ENCODE data around the gene HMCN2.

HMCN2 gene

GRCh38 chr9:130295431-130295830 is 29.9 kb downstream of the HMCN2 start:
- no peak for DNase-seq (ENCODE audit: extremely low read depth, low read depth)
- TF ChIP-seq CTCF (IDR thresholded peaks at IDR 0.05; ENCODE audit: low read depth, low read length): no peak

DNA sequence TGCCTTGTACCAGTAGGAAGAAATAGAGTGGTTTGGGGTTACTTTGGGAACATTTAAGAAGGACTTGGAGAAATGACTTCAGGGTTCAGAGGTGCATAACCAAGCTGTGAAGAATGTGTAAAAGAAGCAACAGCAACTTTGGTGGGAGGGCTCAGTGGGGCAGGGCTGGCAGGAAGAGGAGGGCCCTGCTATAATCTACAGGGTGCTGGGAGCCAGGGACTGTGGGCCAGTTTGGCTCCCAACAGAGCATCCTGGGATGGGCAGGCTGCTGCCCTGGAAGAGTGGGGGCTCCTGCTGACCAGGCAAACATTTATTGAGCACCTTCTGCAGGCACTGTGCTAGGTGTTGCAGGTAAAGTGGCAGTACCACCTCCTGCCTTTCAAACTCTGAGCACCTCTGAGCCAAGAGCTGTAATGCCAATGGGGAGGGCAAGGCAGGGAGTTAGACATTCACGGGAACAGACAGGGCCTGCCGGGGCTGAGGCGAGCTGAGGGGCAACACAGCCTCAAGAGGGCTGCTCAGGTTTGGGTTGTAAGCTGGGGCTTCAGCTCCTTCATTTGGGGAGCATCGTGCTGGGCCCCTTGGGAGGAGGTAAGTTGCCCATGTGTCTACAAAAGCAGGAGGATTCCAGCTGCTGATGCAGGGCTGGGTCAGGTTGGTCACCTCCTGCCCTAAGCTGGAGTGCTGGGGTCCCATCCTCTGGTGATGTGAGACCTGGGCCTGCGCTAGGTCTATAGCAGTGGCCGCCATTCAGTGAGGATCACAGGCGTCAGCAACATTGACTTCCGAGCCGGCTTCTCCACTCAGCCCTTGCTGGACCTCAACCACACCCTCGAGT is 30.6 kb downstream of the HMCN2 start:
- no peak for TF ChIP-seq CTCF (IDR thresholded peaks at IDR 0.05; ENCODE audit: low read depth, low read length)

GRCh38 chr9:130296783-130297055 is 31.2 kb downstream of the HMCN2 start:
- no peak for TF ChIP-seq CTCF (IDR thresholded peaks at IDR 0.05; ENCODE audit: low read depth, low read length)
- DNase-seq (ENCODE audit: extremely low read depth, low read depth): no peak

More for the DNA sequence above, 30.6 kb downstream of the HMCN2 start:
- DNase-seq (ENCODE audit: extremely low read depth, low read depth): no peak

DNA sequence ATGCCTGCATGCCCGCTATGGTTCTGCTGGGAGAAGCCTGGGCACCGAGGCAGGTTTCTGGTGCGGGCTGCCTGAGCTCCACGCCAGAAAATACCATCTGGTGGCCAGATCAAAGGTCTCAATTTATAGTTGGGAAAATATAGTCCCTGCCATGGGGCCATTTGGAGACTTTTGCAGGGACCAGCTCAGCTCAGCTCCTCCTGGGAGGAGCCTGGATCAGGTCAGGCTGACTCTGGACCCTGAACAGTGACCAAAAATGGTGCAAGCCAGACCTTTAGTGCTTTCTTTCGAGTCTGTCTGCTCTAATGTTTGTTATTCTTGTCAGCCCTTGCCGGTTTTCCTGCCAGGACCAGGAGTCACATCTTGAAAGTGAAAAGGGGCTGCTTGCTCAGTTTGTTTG is 31.8 kb downstream of the HMCN2 start:
- DNase-seq (ENCODE audit: extremely low read depth, low read depth): no peak
- TF ChIP-seq CTCF (IDR thresholded peaks at IDR 0.05; ENCODE audit: low read depth, low read length): no peak

- DNase-seq (ENCODE audit: extremely low read depth, low read depth): no peak
- no peak for TF ChIP-seq CTCF (IDR thresholded peaks at IDR 0.05; ENCODE audit: low read depth, low read length)
These were observed 33.2 kb downstream of the HMCN2 start for GRCh38 chr9:130298662-130299279.

GRCh38 chr9:130299785-130300615 is 34.4 kb downstream of the HMCN2 start:
- TF ChIP-seq CTCF (IDR thresholded peaks at IDR 0.05; ENCODE audit: low read depth, low read length): no peak
- DNase-seq (ENCODE audit: extremely low read depth, low read depth): no peak

- TF ChIP-seq CTCF (IDR thresholded peaks at IDR 0.05; ENCODE audit: low read depth, low read length): no peak
- no peak for DNase-seq (ENCODE audit: extremely low read depth, low read depth)
These were observed 35.2 kb downstream of the HMCN2 start for GRCh38 chr9:130300739-130301138.

Measured in AG09319 (cell line).